PC-9 (cell line): ENCODE results near the gene EGFR. TPM values are rescaled to one million over a fixed set of nuclear protein-coding genes. Genes with fewer than 3 reads are reported as not detected.

Experiments used
- BruUV-seq: library from RNA; stranded (reverse); fragments of 400-500 nt; replicated peaks from 2 replicates; lab custom pipeline; 2021; lab: Mats Ljungman, UMichigan
- CTCF ChIA-PET: fragments of 300-600 bp; sonication (Branson Sonifier 250); formaldehyde crosslinking; loops from one replicate; lab custom pipeline; 2022; ENCODE audit warnings: antibody characterized with exemption; lab: Charles Lee
- POLR2A ChIA-PET: fragments of 300-600 bp; sonication (Branson Sonifier 250); formaldehyde crosslinking; loops from one replicate; lab custom pipeline; 2022; ENCODE audit warnings: antibody characterized with exemption; ENCODE audit not compliant: unreplicated experiment; lab: Charles Lee
- DNase-seq, 2 experiments: peaks; one replicate each; pipeline versions ENCODE4 v3.0.0 to v3.0.0-alpha.2; 2015 to 2022; ENCODE audit warnings: mixed read lengths in 1 of 2
- H2AFZ ChIP-seq: fragments of 200-600 bp; sonication (generic); 2 replicates; pipeline ENCODE4 v1.8.1; 2017; ENCODE audit warnings: antibody characterized with exemption
- H3F3A ChIP-seq: fragments of 200-600 bp; sonication (generic); 2 replicates; pipeline ENCODE4 v1.8.1; 2017; ENCODE audit warnings: antibody characterized with exemption, mild to moderate bottlenecking, low read depth; ENCODE audit not compliant: insufficient read depth
- H3K27ac ChIP-seq: fragments of 200-600 bp; sonication (generic); 2 replicates; pipeline ENCODE4 v1.6.1; 2016; ENCODE audit warnings: mixed run types
- H3K27me3 ChIP-seq: fragments of 200-600 bp; sonication (generic); 2 replicates; pipeline ENCODE4 v1.6.1; 2016; ENCODE audit warnings: low read depth, mixed run types; ENCODE audit not compliant: insufficient read depth
- H3K36me3 ChIP-seq: fragments of 200-600 bp; sonication (generic); 2 replicates; pipeline ENCODE4 v1.6.1; 2016; ENCODE audit warnings: low read depth, mixed run types
- H3K4me1 ChIP-seq: fragments of 200-600 bp; sonication (generic); replicated peaks from 2 replicates; pipeline ENCODE4 v1.6.1; 2016; ENCODE audit warnings: mixed run types; ENCODE audit not compliant: insufficient read depth
- H3K4me2 ChIP-seq: fragments of 200-600 bp; sonication (generic); 2 replicates; pipeline ENCODE4 v1.6.1; 2017; ENCODE audit warnings: mixed run types
- H3K4me3 ChIP-seq: fragments of 200-600 bp; sonication (generic); 2 replicates; pipeline ENCODE4 v1.6.1; 2016; ENCODE audit warnings: mixed run types
- H3K79me2 ChIP-seq: fragments of 200-600 bp; sonication (generic); 2 replicates; pipeline ENCODE4 v1.6.1; 2017; ENCODE audit warnings: low read depth, mixed run types
- H3K9me2 ChIP-seq: fragments of 200-600 bp; sonication (generic); 2 replicates; pipeline ENCODE4 v1.8.1; 2017; ENCODE audit warnings: mild to moderate bottlenecking; ENCODE audit not compliant: insufficient read depth
- H3K9me3 ChIP-seq: fragments of 200-600 bp; sonication (generic); 2 replicates; pipeline ENCODE4 v1.8.1; 2016; ENCODE audit warnings: low read depth; ENCODE audit not compliant: insufficient read depth
- H4K20me1 ChIP-seq: fragments of 200-600 bp; sonication (generic); 2 replicates; pipeline ENCODE4 v1.8.1; 2017; ENCODE audit not compliant: insufficient read depth
- CTCF ChIP-seq: fragments of 200-600 bp; sonication (generic); conservative IDR thresholded peaks from 2 replicates; pipeline ENCODE4 v1.6.1; 2017; ENCODE audit warnings: mixed run types, antibody characterized with exemption, mild to moderate bottlenecking, moderate library complexity
- EZH2 ChIP-seq: fragments of 200-600 bp; sonication (generic); IDR thresholded peaks from 2 replicates; pipeline ENCODE4 v1.8.0; 2017; ENCODE audit warnings: antibody characterized with exemption, low read depth
- intact Hi-C: fragments of 100-400 bp; cut with micrococcal nuclease; formaldehyde crosslinking; loops from one replicate; pipeline ENCODE4 v1.10.0; 2022; ENCODE audit not compliant: unreplicated experiment
- total RNA-seq: library from RNA; stranded (reverse); gene quantifications from 2 replicates; pipeline ENCODE4 v1.2.3, GENCODE V29; 2021

Gene EGFR
- total RNA-seq, 1 experiment from 2014 or later, result 342 TPM

- Histone ChIP-seq H3K27ac (no peak overlapping the region), H4K20me1 (peaks cover 12% of the 10 kb centered on the region; the same call in 1 of the 2 replicates), H3F3A (peaks cover 81% of the 10 kb centered on the region), H3K79me2 (no peaks in the 10 kb centered on the region), H3K27me3 (no peaks in the 10 kb centered on the region), H2AFZ (no peak overlapping the region), H3K36me3 (peaks cover 91% of the 10 kb centered on the region), H3K9me3 (no peaks in the 10 kb centered on the region), H3K4me2 (no peak overlapping the region), H3K4me1 (no peaks in the 10 kb centered on the region), H3K4me3 (no peak overlapping the region), H3K9me2 (no peaks in the 10 kb centered on the region)
- no peak for TF ChIP-seq EZH2
- no peak for TF ChIP-seq CTCF
- intact Hi-C loops, result loop anchor here (5.0 kb wide), 1 partner anchor 42 kb away; no protein-coding TSS in a partner anchor
- POLR2A ChIA-PET, result no interaction called here
- TSS peak; percentile 3 for BruUV-seq
- CTCF ChIA-PET, result no interaction called here
- DNase-seq, result no peak
Observed at GRCh38 chr7:55199418-55199817, 180.6 kb downstream of the EGFR start.

GRCh38 chr7:55200441-55200840, 181.6 kb downstream of the EGFR start:
- no peak overlapping the region for H3K4me3 ChIP-seq
- POLR2A ChIA-PET, result no interaction called here
- no peak for DNase-seq
- intact Hi-C loops, result no loop called here
- H3F3A ChIP-seq, result peaks cover 87% of the 10 kb centered on the region
- no peak overlapping the region for H3K27ac ChIP-seq
- no peak for TF ChIP-seq CTCF
- peaks cover 91% of the 10 kb centered on the region for H3K36me3 ChIP-seq
- H4K20me1 ChIP-seq, result peaks cover 12% of the 10 kb centered on the region; the same call in 1 of the 2 replicates
- BruUV-seq, result no TSS peak
- H3K27me3 ChIP-seq, result no peaks in the 10 kb centered on the region
- H3K9me3 ChIP-seq, result no peaks in the 10 kb centered on the region
- no peaks in the 10 kb centered on the region for H3K9me2 ChIP-seq
- no peak overlapping the region for H2AFZ ChIP-seq
- 0 out of 2 replicates have a peak, but pooled peaks cover 3% of the 10 kb centered on the region for H3K79me2 ChIP-seq
- CTCF ChIA-PET, result interaction anchor here (0.6 kb wide), 1 partner anchor 29 kb away, joined by 3 read pairs; no protein-coding TSS in a partner anchor
- no peak overlapping the region for H3K4me2 ChIP-seq
- H3K4me1 ChIP-seq, result no peaks in the 10 kb centered on the region

DNA sequence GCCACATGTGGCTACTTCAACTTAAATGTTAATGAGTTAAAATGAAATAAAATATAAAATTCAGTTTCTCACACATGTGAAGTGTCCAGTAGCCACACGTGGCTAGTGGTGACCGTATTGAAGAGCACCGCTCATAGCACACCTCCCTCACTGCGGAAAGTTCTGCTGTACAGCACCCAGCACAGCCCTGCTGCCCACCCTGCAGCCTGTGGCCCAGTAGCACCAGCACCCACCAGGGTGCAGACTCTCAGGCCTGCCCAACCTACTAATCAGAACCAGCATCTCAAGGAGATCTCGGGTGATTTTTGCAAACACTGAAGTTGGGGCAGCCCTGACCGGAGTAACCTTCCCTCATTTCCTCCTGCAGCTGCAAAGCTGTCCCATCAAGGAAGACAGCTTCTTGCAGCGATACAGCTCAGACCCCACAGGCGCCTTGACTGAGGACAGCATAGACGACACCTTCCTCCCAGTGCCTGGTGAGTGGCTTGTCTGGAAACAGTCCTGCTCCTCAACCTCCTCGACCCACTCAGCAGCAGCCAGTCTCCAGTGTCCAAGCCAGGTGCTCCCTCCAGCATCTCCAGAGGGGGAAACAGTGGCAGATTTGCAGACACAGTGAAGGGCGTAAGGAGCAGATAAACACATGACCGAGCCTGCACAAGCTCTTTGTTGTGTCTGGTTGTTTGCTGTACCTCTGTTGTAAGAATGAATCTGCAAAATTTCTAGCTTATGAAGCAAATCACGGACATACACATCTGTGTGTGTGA, 183.5 kb downstream of the EGFR start:
- H3K9me3 ChIP-seq, result no peaks in the 10 kb centered on the region
- H3K4me2 ChIP-seq, result no peak overlapping the region
- no peak overlapping the region for H3K4me3 ChIP-seq
- intact Hi-C loops, result no loop called here
- H3K4me1 ChIP-seq, result no peaks in the 10 kb centered on the region
- DNase-seq, result no peak
- ChIA-PET POLR2A (interaction anchor here (0.6 kb wide), 1 partner anchor 175 kb away, joined by 4 read pairs; no protein-coding TSS in a partner anchor), CTCF (no interaction called here)
- peak overlapping the region; percentile 4; the same call in 1 of the 2 replicates for H3K27ac ChIP-seq
- H3K27me3 ChIP-seq, result no peaks in the 10 kb centered on the region
- 0 out of 2 replicates have a peak, but pooled peaks cover 15% of the 10 kb centered on the region for H4K20me1 ChIP-seq
- TF ChIP-seq EZH2 (no peak), CTCF (no peak)
- H3K79me2 ChIP-seq, result peaks cover 15% of the 10 kb centered on the region; the same call in 1 of the 2 replicates
- H2AFZ ChIP-seq, result no peak overlapping the region
- BruUV-seq, result no TSS peak
- no peaks in the 10 kb centered on the region for H3K9me2 ChIP-seq
- H3K36me3 ChIP-seq, result peaks cover 94% of the 10 kb centered on the region
- H3F3A ChIP-seq, result peaks cover 91% of the 10 kb centered on the region
